Mesendoderm (in vitro differentiated cells): Measurements from ENCODE around the gene TGFBR3.

Source experiments
- DNase-seq: peaks from one replicate; pipeline ENCODE4 v3.0.0; 2013
- H2AK5ac ChIP-seq: 2 replicates; pipeline ENCODE4 v1.6.1; 2013; ENCODE audit warnings: low read length, inconsistent platforms
- H2BK120ac ChIP-seq: 2 replicates; pipeline ENCODE4 v1.6.1; 2013; ENCODE audit warnings: low read depth, mild to moderate bottlenecking, low read length, moderate library complexity, mixed read lengths
- H2BK15ac ChIP-seq: replicated peaks from 2 replicates; pipeline ENCODE4 v1.6.1; 2013; ENCODE audit warnings: low read depth, mild to moderate bottlenecking, moderate library complexity
- H2BK5ac ChIP-seq: 2 replicates; pipeline ENCODE4 v1.6.1; 2013; ENCODE audit warnings: low read length, inconsistent platforms
- H3K18ac ChIP-seq: 2 replicates; pipeline ENCODE4 v1.6.1; 2013; ENCODE audit warnings: mild to moderate bottlenecking, low read length, mixed read lengths
- H3K23ac ChIP-seq: one replicate; pipeline ENCODE4 v1.6.1; 2013; ENCODE audit warnings: low read length
- H3K27ac ChIP-seq: 2 replicates; pipeline ENCODE4 v1.5.1; 2013; ENCODE audit warnings: low read depth, mild to moderate bottlenecking, inconsistent platforms, low read length, moderate library complexity
- H3K27me3 ChIP-seq: 2 replicates; pipeline ENCODE4 v1.6.1; 2013; ENCODE audit warnings: low read length, control low read depth, mild to moderate bottlenecking, inconsistent platforms; ENCODE audit not compliant: insufficient read depth, poor library complexity
- H3K36me3 ChIP-seq: 2 replicates; pipeline ENCODE4 v1.6.1; 2013; ENCODE audit warnings: low read length, inconsistent platforms; ENCODE audit not compliant: control insufficient read depth, insufficient read depth
- H3K4ac ChIP-seq: one replicate; pipeline ENCODE4 v1.6.1; 2013; ENCODE audit warnings: low read depth, mild to moderate bottlenecking, low read length, moderate library complexity
- H3K4me1 ChIP-seq: 2 replicates; pipeline ENCODE4 v1.6.1; 2013; ENCODE audit warnings: low read depth, low read length, inconsistent platforms; ENCODE audit not compliant: control insufficient read depth
- H3K4me2 ChIP-seq: 2 replicates; pipeline ENCODE4 v1.6.1; 2013; ENCODE audit warnings: low read length
- H3K4me3 ChIP-seq: 2 replicates; pipeline ENCODE4 v1.5.1; 2013; ENCODE audit warnings: mild to moderate bottlenecking, low read length
- H3K56ac ChIP-seq: one replicate; pipeline ENCODE4 v1.6.1; 2013; ENCODE audit warnings: low read length
- H3K79me1 ChIP-seq: 2 replicates; pipeline ENCODE4 v1.6.1; 2013; ENCODE audit warnings: low read length, inconsistent platforms
- H3K79me2 ChIP-seq: 2 replicates; pipeline ENCODE4 v1.6.1; 2013; ENCODE audit warnings: mild to moderate bottlenecking, low read length; ENCODE audit not compliant: control insufficient read depth, insufficient read depth
- H3K9ac ChIP-seq: 2 replicates; pipeline ENCODE4 v1.6.1; 2013; ENCODE audit warnings: low read length, inconsistent platforms
- H4K5ac ChIP-seq: one replicate; pipeline ENCODE4 v1.6.1; 2013; ENCODE audit warnings: low read length
- H4K8ac ChIP-seq: one replicate; pipeline ENCODE4 v1.6.1; 2013; ENCODE audit warnings: low read depth, mild to moderate bottlenecking, control low read depth, low read length, moderate library complexity
- WGBS: extraction: QIAGEN DNeasy Blood & Tissue Kit; methylation state at CpG from one replicate; pipeline ENCODE4 v1.1.7; 2013; ENCODE audit warnings: low lambda C conversion rate, missing lambda C conversion rate; ENCODE audit not compliant: insufficient coverage; ENCODE audit errors: extremely low coverage; 5-methylcytosine and 5-hydroxymethylcytosine counted together

The TGFBR3 gene

GRCh38 chr1:91724644-91725043 is 161.3 kb downstream of the TGFBR3 start:
- Histone ChIP-seq H3K56ac (no peak overlapping the region), H3K27ac (no peak overlapping the region), H3K79me1 (no peaks in the 10 kb centered on the region), H3K23ac (no peak overlapping the region), H3K18ac (no peak overlapping the region), H3K4ac (no peak overlapping the region), H4K8ac (no peak overlapping the region), H2AK5ac (no peak overlapping the region), H3K9ac (no peak overlapping the region), H4K5ac (no peak overlapping the region), H2BK15ac (no peak overlapping the region), H3K36me3 (no peaks in the 10 kb centered on the region), H2BK5ac (no peak overlapping the region), H3K79me2 (no peaks in the 10 kb centered on the region), H2BK120ac (no peak overlapping the region), H3K27me3 (no peaks in the 10 kb centered on the region), H3K4me3 (no peak overlapping the region), H3K4me2 (no peak overlapping the region), H3K4me1 (no peaks in the 10 kb centered on the region)
- no CpG with 5 or more reads among the region's 2 CpGs for WGBS
- no peak for DNase-seq

GRCh38 chr1:91724231-91724630 is 161.7 kb downstream of the TGFBR3 start:
- Histone ChIP-seq H4K8ac (no peak overlapping the region), H3K4me2 (no peak overlapping the region), H2BK120ac (no peak overlapping the region), H3K18ac (no peak overlapping the region), H2AK5ac (no peak overlapping the region), H2BK5ac (no peak overlapping the region), H3K36me3 (no peaks in the 10 kb centered on the region), H3K27me3 (no peaks in the 10 kb centered on the region), H3K9ac (no peak overlapping the region), H4K5ac (no peak overlapping the region), H3K4me1 (no peaks in the 10 kb centered on the region), H3K4ac (no peak overlapping the region), H3K56ac (no peak overlapping the region), H3K4me3 (no peak overlapping the region), H3K23ac (no peak overlapping the region), H3K79me2 (no peaks in the 10 kb centered on the region), H3K79me1 (no peaks in the 10 kb centered on the region), H2BK15ac (no peak overlapping the region), H3K27ac (no peak overlapping the region)
- no CpG with 5 or more reads among the region's 1 CpG for WGBS
- no peak for DNase-seq

DNA sequence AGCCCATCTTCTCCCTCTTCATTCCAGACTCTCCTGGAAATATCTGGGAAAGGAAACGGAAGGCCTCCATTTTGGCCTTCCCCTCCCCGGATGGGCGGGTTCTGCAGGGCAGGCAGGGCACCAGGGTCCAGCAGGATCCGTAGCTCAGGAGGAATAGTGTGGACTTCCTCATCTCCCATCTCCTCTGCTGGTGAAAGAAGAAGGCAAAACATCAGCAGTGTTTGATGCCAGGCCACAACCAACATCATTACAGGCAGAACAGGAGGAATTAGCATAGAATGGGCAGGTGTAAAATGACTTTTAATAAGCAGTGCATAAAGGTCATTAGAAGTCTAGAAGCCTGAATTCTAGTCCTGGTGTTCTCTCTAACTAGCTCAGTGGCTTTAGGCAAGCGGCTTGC is 165.9 kb downstream of the TGFBR3 start:
- no peak overlapping the region for H3K56ac ChIP-seq
- H4K5ac ChIP-seq = no peak overlapping the region
- H2AK5ac ChIP-seq = no peak overlapping the region
- H3K79me1 ChIP-seq = no peaks in the 10 kb centered on the region
- H2BK15ac ChIP-seq = no peak overlapping the region
- no peak overlapping the region for H3K4me2 ChIP-seq
- no peak overlapping the region for H2BK5ac ChIP-seq
- H3K79me2 ChIP-seq = no peaks in the 10 kb centered on the region
- no peak overlapping the region for H3K4me3 ChIP-seq
- H3K23ac ChIP-seq = no peak overlapping the region
- H3K18ac ChIP-seq = no peak overlapping the region
- no peak for DNase-seq
- no CpG with 5 or more reads among the region's 5 CpGs for WGBS
- no peaks in the 10 kb centered on the region for H3K36me3 ChIP-seq
- no peak overlapping the region for H3K9ac ChIP-seq
- H3K27me3 ChIP-seq = no peaks in the 10 kb centered on the region
- H4K8ac ChIP-seq = no peak overlapping the region
- H2BK120ac ChIP-seq = no peak overlapping the region
- peaks cover under 1% of the 10 kb centered on the region for H3K4me1 ChIP-seq
- no peak overlapping the region for H3K27ac ChIP-seq
- H3K4ac ChIP-seq = no peak overlapping the region

GRCh38 chr1:91718877-91719276 is 167.1 kb downstream of the TGFBR3 start:
- H3K36me3 ChIP-seq = no peaks in the 10 kb centered on the region
- no peaks in the 10 kb centered on the region for H3K27me3 ChIP-seq
- H3K4ac ChIP-seq = no peak overlapping the region
- no peak overlapping the region for H2BK120ac ChIP-seq
- H3K4me1 ChIP-seq = peaks cover 6% of the 10 kb centered on the region
- no peak overlapping the region for H3K9ac ChIP-seq
- no peak overlapping the region for H3K27ac ChIP-seq
- H3K23ac ChIP-seq = no peak overlapping the region
- H4K5ac ChIP-seq = no peak overlapping the region
- no peak overlapping the region for H3K18ac ChIP-seq
- H3K56ac ChIP-seq = no peak overlapping the region
- H3K79me1 ChIP-seq = no peaks in the 10 kb centered on the region
- no peak overlapping the region for H2BK15ac ChIP-seq
- H3K4me3 ChIP-seq = no peak overlapping the region
- no peak overlapping the region for H2AK5ac ChIP-seq
- WGBS = no CpG with 5 or more reads among the region's 5 CpGs
- no peak for DNase-seq
- no peaks in the 10 kb centered on the region for H3K79me2 ChIP-seq
- no peak overlapping the region for H3K4me2 ChIP-seq
- no peak overlapping the region for H4K8ac ChIP-seq
- H2BK5ac ChIP-seq = no peak overlapping the region

DNA sequence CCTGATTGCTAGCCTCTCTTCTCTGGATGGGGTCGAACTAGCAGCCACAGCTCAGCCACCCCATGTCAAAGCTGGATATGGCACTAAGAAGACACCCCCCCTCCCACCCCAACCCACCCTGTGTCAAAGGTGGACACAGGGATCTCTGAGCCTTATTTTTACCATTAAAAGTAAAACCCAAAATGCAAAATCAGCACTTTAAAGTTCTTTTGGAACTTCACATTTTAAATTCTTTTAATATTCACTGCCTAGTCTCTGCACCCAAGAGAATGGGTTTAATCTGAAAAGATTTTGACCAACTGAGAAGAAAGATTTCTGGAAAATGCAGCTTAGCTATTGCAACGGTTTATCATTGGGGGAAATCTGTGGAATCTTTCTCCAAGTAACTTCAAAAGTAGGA is 167.6 kb downstream of the TGFBR3 start:
- Histone ChIP-seq H4K8ac (no peak overlapping the region), H3K9ac (no peak overlapping the region), H3K27me3 (no peaks in the 10 kb centered on the region), H2AK5ac (no peak overlapping the region), H4K5ac (no peak overlapping the region), H2BK5ac (no peak overlapping the region), H3K4me1 (peaks cover 7% of the 10 kb centered on the region), H3K4ac (no peak overlapping the region), H3K56ac (no peak overlapping the region), H3K79me2 (no peaks in the 10 kb centered on the region), H2BK15ac (no peak overlapping the region), H3K4me2 (no peak overlapping the region), H3K36me3 (no peaks in the 10 kb centered on the region), H2BK120ac (no peak overlapping the region), H3K18ac (no peak overlapping the region), H3K4me3 (no peak overlapping the region), H3K27ac (no peak overlapping the region), H3K79me1 (no peaks in the 10 kb centered on the region), H3K23ac (no peak overlapping the region)
- DNase-seq = no peak
- WGBS = no CpG with 5 or more reads among the region's 2 CpGs

DNA sequence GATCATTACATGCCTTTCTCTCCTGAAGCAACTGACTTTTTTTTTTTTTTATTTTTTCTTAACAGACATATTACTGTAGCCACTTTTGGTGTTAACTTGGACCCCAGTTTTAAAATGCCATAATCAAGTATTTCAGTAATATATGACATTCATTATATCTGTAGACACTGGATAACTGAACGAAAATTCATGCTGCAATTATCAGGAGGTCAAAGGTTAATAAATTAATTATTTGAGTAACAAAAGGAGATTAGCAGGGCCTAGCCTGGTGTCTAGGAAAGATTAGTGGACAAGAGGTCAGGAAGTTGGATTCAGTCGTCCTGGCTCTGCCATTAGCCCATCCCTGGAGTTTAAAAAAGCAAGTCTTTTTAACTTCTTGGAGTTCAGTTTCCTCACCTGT is 168.1 kb downstream of the TGFBR3 start:
- Histone ChIP-seq H3K4me3 (no peak overlapping the region), H3K56ac (no peak overlapping the region), H3K4ac (no peak overlapping the region), H3K79me1 (no peaks in the 10 kb centered on the region), H2BK15ac (no peak overlapping the region), H3K9ac (no peak overlapping the region), H3K23ac (no peak overlapping the region), H3K79me2 (no peaks in the 10 kb centered on the region), H3K18ac (no peak overlapping the region), H4K5ac (no peak overlapping the region), H3K27ac (no peak overlapping the region), H2AK5ac (no peak overlapping the region), H3K27me3 (no peaks in the 10 kb centered on the region), H3K4me2 (no peak overlapping the region), H2BK5ac (no peak overlapping the region), H3K36me3 (no peaks in the 10 kb centered on the region), H3K4me1 (peaks cover 8% of the 10 kb centered on the region), H4K8ac (no peak overlapping the region), H2BK120ac (no peak overlapping the region)
- DNase-seq = no peak
- WGBS = no CpG with 5 or more reads among the region's 2 CpGs
